Astrocyte of the hippocampus (primary cell): ENCODE measurements around the gene ABCC1.
"Not testable (repeated sequence)": the region's sequence is repeated elsewhere in the genome, so short reads cannot be mapped to it uniquely, and the experiment has no call there.

ENCODE experiments used
- DNase-seq: peaks from one replicate; pipeline ENCODE4 v3.0.0; 2011; ENCODE audit warnings: low read depth, low spot score

The ABCC1 gene

DNA sequence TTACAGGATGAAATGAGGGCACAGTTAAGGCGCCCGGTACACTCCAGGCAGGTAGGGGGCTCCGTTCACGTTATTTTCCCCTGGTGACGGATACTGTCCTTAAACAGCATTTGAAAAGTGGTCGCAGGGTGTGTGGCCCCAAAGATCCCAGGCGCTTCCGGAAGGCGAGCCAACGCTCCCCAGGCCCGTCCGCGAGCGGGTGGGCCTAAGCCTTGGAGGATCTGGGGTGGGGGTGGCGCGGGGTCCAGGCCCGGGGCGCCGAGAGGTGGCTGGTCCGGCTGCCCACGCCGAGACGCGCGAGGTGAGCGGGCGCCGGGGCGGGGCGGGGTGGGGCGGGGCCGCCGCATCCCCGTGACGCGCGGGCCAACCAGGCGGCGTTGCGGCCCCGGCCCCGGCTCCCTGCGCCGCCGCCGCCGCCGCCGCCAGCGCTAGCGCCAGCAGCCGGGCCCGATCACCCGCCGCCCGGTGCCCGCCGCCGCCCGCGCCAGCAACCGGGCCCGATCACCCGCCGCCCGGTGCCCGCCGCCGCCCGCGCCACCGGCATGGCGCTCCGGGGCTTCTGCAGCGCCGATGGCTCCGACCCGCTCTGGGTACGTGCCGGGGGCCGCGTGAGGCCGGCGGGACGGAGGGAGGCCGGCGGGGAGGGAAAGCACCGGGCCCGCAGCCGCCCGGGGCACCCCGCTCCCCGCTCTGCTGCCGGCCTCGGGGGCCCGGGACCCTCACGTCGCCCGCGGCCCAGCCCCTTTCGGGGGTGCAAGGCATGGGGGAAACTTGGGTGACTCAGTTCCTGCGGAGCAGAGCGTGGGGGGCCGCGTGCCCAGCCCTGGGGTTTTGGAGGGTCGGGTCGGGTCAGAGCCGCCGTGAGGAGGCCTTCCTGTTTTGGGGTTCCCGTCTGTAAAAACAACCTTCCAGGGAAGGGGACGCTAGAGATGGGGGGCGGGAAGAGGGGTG lies at the start of gene ABCC1:
TSS of gene ABCC1 (plus strand) at position 407 of the 951 bp plus-strand sequence. CDS start at position 543, 136 bp downstream.
- peak; percentile 80 for DNase-seq

DNA sequence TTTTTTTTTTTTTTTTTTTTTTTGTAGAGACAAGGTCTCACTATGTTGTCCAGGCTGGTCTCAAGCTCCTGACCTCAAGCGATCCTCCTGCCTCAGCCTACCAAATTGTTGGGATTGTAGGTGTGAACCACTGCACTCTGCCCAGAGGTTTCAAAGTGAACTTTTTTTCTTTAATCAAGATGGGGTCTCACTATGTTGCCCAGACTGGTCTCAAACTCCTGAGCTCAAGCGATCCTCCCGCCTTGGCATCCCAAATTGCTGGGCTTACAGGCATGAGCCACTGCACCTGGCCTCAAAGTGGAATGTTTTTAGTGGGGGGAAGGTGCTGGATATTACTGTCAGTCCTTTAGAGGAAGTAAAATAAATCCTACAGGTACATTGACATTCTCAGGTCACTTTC lies 49.1 kb upstream of the ABCC1 start:
- DNase-seq, result no peak

DNA sequence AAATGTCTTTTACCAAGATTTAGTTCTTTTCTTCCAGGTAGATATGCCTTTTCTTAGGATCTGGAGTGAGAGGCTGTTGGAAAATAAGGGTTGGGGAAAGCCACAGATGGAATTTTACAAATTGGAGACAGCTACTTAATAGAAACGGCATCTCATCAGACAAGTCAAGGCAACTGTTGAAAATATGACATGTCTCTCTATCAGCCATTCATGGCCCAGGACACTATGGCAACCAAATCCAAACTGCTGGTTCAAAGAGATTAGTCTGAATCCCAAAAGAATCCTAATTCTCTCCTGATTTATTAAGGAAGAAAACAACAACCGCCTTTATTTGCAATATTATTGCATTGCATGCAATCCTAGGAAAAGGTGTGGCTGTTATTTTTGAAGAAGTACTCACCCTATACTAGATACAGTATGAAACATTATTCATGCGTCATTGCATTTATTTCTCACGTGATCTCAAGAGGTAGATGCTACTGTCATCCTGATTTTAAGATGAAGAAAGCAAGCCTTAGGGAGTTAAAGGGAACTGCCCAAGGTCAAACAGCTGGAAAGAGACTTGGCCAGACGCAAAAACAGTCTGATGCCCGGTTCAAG lies 48.4 kb upstream of the ABCC1 start:
- DNase-seq, result no peak

DNA sequence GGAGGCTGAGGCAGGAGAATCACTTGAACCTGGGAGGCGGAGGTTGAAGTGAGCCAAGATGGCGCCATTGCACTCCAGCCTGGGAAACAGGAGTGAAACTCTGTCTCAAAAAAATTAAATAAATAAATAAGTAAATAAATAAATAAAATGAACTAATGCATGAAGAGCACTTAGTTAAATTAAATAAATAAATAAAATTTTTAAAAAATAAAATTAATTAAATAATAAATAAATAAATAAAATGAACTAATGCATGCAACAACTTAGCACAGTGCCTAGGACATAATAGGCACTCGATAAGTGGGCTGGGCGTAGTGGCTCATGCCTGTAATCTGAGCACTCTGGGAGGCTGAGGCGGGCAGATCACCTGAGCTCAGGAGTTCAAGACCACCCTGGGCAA lies 45.5 kb upstream of the ABCC1 start:
- DNase-seq, result no peak

DNA sequence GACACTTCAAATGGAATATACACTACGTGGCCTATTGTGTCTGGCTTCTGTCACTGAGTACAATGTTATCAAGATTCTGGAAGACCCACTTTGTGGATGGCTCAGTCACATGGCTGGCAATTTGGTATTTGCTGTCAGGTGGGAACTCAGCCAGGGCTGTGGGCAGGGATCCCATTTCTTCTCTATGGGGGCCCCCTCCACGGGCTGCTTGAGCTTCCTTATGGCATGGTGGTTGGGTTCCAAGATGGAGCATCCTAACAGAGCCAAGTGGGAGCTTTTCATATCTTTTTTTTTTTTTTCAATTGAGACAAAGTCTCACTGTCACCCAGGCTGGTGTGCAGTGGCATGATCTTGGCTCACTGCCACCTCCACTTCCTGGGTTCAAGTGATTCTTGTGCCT lies 43.0 kb upstream of the ABCC1 start:
- no peak for DNase-seq

DNA sequence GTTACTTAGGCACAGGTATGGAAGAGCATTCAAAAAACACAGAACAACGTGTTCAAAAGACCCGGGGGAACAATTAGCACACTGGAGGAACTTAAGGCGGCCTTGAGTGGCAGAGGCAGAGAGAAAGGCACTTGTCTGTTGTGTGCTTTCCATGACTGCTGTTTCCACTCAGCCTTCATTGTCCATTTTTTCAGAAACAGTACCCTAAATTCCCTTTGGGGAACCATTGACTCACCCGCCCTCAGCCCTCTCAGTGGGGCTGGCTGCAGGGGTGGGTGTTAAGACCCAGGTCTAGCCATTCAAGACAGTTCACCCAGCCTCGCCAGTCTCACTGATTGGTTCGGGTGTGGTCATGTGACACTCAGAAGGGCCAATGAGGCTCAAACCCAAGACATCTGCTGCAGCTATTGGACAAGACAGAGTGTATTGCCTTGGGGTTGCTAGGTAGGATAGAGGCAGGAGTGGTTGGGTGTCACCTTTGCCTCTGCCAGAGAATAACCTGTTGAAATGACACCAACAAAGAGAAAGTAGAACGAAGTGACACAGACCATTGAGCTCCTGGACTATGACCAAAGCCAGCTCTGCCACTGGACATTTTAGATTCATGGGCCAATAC lies 41.4 kb upstream of the ABCC1 start:
- no peak for DNase-seq

DNA sequence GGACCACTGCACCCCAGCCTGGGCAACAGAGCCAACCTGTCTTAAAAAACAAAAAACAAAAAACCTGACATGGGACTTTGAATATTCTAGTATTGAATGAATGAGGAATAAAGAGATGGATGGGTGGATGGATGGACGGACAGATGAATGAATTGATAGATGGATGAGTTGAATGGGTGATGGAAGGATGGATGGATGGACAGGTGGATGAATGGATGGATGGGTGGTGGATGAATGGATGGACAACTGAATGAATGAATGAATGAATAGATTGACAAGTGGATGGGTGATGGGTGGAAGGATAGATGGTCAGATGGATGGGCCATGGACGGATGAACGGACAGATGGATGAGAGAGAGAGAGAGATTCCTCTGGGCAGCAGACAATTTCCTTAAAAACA lies 38.2 kb upstream of the ABCC1 start:
- DNase-seq, result no peak

DNA sequence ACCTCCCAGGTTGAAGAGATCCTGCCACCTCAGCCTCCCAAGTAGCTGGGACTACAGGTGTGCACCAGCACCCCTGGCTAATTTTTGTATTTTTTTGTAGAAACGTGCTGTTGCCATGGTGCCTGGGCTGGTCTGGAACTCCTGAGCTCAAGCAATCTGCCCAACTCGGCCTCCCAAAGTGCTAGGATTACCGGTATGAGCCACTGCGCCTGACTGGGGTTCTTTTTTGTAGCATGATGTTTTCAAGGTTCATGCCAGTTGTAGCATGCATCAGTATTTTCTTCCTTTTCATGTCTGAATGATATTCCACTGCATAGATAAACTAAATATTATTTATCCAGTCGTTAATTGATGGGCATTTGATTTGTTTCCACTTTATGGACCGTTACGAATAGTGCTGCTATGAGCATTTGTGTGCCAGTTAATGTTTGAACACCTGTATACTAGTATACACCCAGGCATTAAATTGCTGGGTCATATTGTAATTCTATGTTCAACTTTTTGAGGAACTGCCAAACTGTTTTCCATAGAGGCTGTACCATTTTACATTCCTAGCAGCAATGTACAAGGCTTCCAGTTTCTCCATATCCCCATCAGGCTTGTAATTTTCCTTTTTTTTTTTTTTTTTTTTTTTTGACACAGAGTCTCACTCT lies 36.2 kb upstream of the ABCC1 start:
- DNase-seq, result no peak

DNA sequence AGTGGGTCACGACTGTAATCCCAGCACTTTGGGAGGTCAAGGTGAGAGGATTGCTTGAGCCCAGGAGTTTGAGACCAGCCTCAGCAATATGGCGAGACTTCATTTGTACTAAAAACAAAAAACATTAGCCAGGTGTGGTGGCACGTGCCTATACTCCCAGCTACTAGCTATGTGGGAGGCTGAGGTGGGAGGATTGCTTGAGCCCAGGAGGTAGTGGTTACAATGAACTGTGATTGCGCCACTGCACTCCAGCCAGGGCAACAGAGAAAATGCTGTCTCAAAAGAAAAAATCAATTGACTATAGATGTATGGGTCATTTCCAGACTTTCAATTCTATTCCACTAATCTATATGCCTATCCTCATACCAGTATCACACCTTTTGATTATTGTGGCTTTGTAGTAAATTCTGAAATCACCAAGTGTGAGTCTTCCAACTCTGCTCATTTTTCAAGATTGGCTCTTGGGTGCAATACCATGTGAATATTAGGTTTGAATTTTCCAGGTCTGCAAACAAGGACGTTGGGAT lies 33.8 kb upstream of the ABCC1 start:
- no peak for DNase-seq

DNA sequence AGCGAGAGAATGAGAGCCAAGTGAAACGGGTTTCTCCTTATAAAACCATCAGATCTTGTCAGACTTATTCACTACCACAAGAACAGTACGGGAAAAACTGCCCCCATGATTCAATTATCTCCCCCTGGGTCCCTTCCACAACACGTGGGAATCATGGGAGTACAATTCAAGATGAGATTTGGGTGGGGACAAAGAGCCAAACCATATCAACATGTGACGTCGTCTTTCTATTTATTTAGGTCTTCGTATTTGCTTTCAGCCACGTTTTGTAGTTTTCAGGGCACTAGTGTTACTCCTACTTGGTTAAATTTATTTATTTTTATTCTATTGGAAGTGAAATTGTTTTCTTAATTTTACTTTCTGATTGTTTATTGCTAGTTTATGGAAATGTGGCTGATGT lies 33.1 kb upstream of the ABCC1 start:
- DNase-seq, result no peak

DNA sequence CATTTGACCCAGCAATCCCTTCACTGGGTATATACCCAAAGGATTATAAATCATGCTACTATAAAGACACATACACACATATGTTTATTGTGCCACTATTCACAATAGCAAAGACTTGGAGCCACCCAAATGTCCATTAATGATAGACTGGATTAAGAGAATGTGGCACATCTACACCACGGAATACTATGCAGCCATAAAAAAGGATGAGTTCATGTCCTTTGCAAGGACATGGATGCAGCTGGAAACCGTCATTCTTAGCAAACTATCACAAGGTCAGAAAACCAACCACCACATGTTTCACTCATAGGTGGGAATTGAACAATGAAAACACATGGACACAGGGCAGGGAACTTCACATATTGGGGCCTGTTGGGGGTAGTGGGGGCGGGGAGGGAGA lies 31.1 kb upstream of the ABCC1 start:
- not testable (repeated sequence) for DNase-seq

DNA sequence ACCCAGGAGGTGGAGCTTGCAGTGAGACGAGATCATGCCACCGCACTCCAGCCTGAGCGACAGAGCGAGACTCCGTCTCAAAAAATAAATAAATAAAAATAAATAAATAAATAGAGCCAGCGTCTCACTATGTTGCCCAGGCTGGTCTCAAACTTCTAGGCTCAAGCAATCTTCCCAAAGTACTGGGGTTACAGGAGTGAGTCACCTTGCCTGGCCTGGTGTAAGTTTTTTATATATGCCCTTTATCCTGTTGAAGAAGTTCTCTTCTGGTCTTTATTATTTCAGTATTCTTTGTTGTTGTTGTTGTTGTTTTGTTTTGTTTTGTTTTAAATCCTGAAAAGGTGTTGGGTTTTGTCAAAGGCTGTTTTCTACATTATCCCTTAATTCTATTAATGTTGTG lies 30.1 kb upstream of the ABCC1 start:
- DNase-seq, result no peak

DNA sequence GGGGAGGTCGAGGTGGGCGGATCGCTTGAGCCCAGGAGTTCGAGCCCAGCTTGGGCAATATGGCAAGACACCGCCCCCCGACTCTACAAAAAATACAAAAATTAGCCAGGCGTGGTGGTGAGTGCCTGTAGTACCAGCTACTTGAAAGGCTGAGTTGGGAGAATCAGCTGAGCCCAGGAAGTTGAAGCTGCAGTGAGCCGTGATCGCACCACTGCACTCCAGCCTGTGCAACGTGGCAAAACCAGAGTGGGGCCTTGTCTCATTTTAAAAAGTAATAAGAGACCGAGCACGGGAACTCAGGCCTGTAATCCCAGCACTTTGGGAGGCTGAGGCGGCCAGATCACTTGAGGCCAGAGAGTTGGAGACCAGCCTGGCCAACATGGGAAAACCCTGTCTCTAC lies 24.4 kb upstream of the ABCC1 start:
- no peak for DNase-seq

DNA sequence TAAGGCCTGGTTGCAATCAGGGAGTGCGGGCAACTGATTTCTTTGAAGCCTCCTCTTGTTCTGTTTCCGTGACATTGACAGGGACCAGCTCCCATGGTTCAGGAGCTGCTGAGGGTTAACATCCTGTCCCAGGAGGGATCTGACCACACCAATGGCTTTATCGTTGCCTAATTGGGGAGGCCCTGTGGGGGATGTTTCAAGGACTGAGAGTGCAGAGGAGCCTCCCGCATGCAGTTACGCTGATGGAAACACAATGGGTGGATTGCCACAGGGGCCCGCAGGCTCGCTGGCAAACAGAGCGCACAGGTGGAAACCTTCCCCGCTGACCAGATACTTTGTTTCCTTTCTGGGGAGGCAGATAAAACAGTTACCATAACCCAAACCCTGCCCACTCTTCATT lies 23.8 kb upstream of the ABCC1 start:
- no peak for DNase-seq

DNA sequence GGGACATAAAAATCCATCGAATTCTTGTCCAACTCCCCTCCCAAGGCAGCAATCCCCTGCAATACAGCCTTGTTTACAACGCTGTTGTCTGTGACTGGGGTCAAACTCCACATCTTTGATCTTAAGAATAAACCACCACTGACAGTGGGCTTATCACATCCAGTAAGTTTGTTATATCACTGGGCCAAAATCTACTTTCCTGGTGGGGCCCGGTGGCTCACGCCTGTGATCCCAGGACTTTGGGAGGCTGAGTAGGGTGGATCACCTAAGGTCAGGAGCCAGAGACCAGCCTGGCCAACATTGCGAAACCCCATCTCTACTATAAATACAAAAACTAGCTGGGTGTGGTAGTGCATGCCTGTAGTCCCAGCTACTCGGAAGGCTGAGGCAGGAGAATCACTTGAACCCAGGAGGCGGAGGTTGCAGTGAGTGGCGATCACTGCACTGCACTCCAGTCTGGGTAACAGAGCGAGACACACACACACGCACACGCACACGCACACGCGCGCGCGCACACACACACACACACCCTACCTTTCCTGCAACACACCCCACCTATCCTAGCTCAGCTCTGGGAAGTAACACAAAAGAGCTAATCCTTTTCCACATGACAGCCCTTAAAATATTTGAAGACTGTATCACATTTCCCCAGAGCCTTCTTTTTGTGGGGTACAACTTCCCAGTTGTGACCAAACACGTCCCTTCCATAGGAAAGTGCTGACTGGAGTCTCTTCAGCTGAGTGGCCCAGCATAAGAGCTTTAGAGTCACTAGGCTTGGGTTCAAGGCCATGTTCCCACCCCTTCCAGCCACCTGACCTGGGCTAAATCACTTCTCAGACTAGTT lies 20.9 kb upstream of the ABCC1 start:
- DNase-seq, result no peak

DNA sequence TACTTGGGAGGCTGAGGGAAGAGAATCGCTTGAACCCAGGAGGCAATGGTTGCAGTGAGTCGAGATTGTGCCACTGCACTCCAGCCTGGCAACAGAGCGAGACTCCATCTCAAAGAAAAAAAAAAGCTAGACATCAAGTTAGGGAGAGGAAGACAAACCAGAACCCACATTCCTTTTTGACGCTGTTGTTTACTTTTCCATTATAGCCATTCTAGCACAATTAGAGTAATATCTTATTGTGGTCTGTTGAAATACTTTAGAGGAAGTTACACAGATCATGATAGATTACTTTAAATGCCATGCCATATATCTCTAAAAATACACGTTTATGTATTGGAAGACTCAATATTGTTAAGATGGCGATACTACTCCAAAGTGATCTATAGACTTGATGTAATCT lies 16.5 kb upstream of the ABCC1 start:
- DNase-seq, result no peak

DNA sequence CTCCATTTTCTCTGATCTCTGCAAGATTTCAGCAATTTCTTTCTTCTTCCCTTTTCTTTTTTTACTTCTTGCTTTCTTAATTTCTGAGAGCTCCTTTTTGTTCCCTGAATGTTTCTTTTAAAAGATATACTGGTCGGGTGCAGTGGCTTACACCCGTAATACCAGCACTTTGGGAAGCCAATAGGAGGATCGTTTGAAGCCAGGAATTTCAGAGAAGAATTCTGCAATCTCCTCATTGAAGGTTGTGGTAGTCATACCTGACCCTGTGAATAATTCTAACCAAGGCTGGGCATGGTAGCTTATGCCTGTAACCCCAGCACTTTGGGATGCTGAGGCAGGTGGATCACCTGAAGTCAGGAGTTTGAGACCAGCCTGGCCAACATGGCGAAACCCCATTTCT lies 15.6 kb upstream of the ABCC1 start:
- no peak for DNase-seq

DNA sequence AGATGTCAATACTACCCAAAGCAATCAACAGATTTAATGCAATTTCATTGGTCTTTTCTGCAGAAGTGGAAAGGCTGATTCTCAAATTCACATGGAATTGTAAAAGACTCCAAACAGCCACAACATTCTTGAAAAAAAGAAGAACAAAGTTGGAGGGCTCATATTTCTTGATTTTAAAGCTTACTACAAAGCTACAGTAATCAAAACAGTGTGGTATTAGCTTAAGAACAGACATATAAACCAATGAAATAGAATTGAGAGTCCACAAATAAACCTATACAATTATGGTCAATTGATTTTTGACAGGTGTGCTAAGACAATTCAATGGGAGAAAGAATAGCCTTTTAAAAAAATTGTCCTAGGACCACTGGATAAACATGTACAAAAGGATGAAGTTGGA lies 14.4 kb upstream of the ABCC1 start:
- no peak for DNase-seq

DNA sequence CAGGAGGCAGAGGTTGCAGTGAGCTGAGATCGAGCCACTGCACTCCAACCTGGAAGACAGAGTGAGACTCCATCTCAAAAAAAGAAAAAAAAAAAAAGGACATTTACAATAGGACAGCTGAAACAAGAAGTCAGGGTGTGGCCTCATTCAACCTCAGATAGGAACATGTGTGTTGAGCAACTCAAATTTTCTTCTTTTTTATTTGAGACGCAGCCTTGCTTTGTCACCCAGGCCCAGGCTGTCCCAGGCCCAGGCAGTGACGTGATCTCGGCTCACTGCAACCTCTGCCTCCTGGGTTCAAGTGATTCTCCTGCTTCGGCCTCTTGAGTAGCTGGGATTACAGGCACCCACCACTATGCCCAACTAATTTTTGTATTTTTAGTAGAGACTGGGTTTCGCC lies 12.6 kb upstream of the ABCC1 start:
- DNase-seq, result not testable (repeated sequence)

DNA sequence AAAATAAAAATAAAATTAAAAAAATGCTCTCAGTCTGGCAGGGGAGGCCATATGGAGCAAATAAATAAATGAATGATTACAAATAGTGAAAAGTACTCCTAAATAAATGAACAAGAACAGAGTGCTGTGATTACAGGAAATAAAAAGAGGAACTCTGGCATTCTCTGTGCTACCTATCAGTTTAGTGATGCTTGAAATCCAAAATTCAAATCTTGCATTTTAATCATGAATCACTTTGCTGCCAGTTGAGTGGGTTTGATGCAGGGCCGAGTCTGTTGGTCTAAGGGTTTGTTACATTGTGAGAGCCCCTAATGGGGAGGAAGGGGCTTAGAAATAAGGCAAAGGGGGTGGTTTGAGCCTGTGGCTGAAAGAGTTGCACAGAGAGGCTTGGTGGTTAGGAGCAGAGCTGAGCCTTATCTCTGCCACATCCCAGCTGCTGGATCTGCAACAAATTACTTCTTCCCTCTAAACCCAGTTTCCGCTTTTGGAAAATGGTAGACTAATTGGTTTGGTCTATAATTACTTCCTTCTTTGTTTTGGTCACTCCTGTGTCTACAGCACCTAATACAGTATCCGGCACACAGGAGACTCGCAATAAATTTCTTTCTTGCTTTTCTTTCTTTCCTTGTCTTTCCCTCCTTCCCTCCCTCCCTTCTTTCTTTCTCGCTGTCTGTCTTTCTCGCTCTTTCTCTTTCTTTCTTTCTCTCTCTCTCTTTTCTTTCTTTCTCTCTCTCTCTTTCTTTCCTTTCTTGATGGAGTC lies 6.3 kb upstream of the ABCC1 start:
- no peak for DNase-seq
